ENCODE results near the gene FPGS.
"Not testable (repeated sequence)": the region's sequence is repeated elsewhere in the genome, so short reads cannot be mapped to it uniquely, and the experiment has no call there.

Gene FPGS

GRCh38 chr9:127771570-127772189, 31.0 kb upstream of the FPGS start:
- no peak for DNase-seq

GRCh38 chr9:127772603-127773002, 30.1 kb upstream of the FPGS start:
- no peak for DNase-seq

- DNase-seq: no peak
Measured at GRCh38 chr9:127773272-127773671, 29.4 kb upstream of the FPGS start.

- no peak for DNase-seq
Measured at GRCh38 chr9:127773981-127774380, 28.7 kb upstream of the FPGS start.

- no peak for DNase-seq
Measured at GRCh38 chr9:127776195-127776923, 26.3 kb upstream of the FPGS start.

- DNase-seq: no peak
Measured at GRCh38 chr9:127776924-127777289, 25.8 kb upstream of the FPGS start.

- DNase-seq: no peak
Measured at GRCh38 chr9:127777368-127777980, 25.2 kb upstream of the FPGS start.

GRCh38 chr9:127778280-127779135, 24.2 kb upstream of the FPGS start, which contains the start of gene SH2D3C:
TSS of gene SH2D3C (minus strand) at chr9:127778666. CDS start at chr9:127778627, 39 bp downstream.
- no peak for DNase-seq

- no peak for DNase-seq
Measured at GRCh38 chr9:127779136-127779981, 23.3 kb upstream of the FPGS start.

- DNase-seq: no peak
Measured at GRCh38 chr9:127780126-127780885, 22.4 kb upstream of the FPGS start.

GRCh38 chr9:127780909-127781308, 21.8 kb upstream of the FPGS start:
- DNase-seq: not testable (repeated sequence)

- DNase-seq: no peak
Measured at GRCh38 chr9:127781806-127782205, 20.9 kb upstream of the FPGS start.

GRCh38 chr9:127783111-127784008, 19.3 kb upstream of the FPGS start:
- no peak for DNase-seq

- peak; percentile 83 for DNase-seq
Measured at GRCh38 chr9:127785023-127785932, 17.4 kb upstream of the FPGS start.

- peak; percentile 86 for DNase-seq
Measured at GRCh38 chr9:127785933-127786772, 16.5 kb upstream of the FPGS start, which contains the start of gene CDK9. TSS of gene CDK9 (plus strand) at chr9:127786034. CDS start at chr9:127786149, 115 bp downstream.

GRCh38 chr9:127786773-127787104, 15.9 kb upstream of the FPGS start:
- DNase-seq: no peak

GRCh38 chr9:127788337-127789011, 14.2 kb upstream of the FPGS start:
- DNase-seq: no peak

- no peak for DNase-seq
Measured at GRCh38 chr9:127789179-127789578, 13.5 kb upstream of the FPGS start.

Data from NCI-H1092 treated with DMSO at 0.1 percent for 48 hours (cell line).